ENCODE results near the gene CELF5.

- TF ChIP-seq CTCF (IDR thresholded peaks at IDR 0.05): no peak
- no peak for TF ChIP-seq EZH2 (IDR thresholded peaks at IDR 0.05; ENCODE audit: borderline replicate concordance, insufficient read depth, low read depth, low read length, poor library complexity, severe bottlenecking)
Observed at GRCh38 chr19:3265432-3265831, 41.0 kb downstream of the CELF5 start.

Measured in B cell (primary cell).